H1 (cell line): ENCODE measurements around the gene PLEKHH2. TPM values are rescaled to one million over a fixed set of nuclear protein-coding genes. Genes with fewer than 3 reads are reported as not detected.

ENCODE experiments used
- RNF2 ChIP-seq: fragments of 200-900, 300-1000 bp; sonication (generic); IDR thresholded peaks from 2 replicates; pipeline ENCODE4 v1.7.1; 2016; ENCODE audit warnings: borderline replicate concordance, low read depth, mild to moderate bottlenecking, antibody characterized with exemption, low read length; ENCODE audit not compliant: poor library complexity, severe bottlenecking; ENCODE audit errors: missing control alignments
- polyA plus RNA-seq, 7 experiments: library from polyadenylated mRNA; depleted of rRNA in 3 of 7; stranded (reverse) in 5 of 7; unstranded in 2 of 7; fragments of >200 nt in 5 of 7; fragments of 200-250 nt in 2 of 7; gene quantifications; 1 replicate in 5 of 7; 2 replicates in 1 of 7; 4 replicates in 1 of 7; pipeline versions ENCODE4 v1.2.1 to v1.2.3, GENCODE V29; 2011 to 2013; ENCODE audit warnings: missing spikeins in 2 of 7, mixed read lengths in 2 of 7
- total RNA-seq: library from RNA; stranded (reverse); fragmentation: NEBNext Ultra II Directional; extraction: Animal tissue kit (Norgen Biotek cat#: 25700); gene quantifications from 2 replicates; pipeline ENCODE4 v1.2.1, GENCODE V29; 2021

PLEKHH2 gene
- total and polyA plus RNA-seq, 2 of the 8 experiments (the other 6 are each of a cell fraction or from before 2014, with no cell fraction given), result 2.2 to 5.0 TPM

DNA sequence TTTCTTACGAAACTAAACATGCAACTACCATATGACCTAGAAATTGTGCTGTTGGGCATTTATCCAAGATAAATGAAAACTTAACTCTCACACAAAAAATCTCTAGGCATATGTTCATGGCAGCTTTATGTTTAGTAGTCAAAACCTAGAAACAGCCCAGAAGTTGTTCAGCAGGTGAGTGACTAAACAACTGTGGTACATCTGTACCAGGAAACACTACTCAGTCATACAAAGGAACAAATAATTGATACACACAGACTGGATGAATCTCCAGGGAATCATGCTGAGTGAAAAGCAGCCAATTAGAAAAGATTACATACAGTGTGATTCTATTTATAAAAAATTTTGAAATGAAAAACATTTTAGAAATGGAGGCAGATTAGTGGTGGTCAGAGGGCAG lies 166.1 kb downstream of the PLEKHH2 start (continued):
- TF ChIP-seq RNF2, result no peak
